Mononuclear cell (primary cell): Measurements from ENCODE around the gene RXFP1. TPM values are rescaled to one million over a fixed set of nuclear protein-coding genes. Genes with fewer than 3 reads are reported as not detected.

Experiments used
- H3K27me3 ChIP-seq: 2 replicates; pipeline ENCODE4 v1.6.0; 2011; ENCODE audit warnings: low read length, control low read depth; ENCODE audit not compliant: insufficient read depth
- H3K4me1 ChIP-seq: 2 replicates; pipeline ENCODE4 v1.5.1; 2011; ENCODE audit warnings: mild to moderate bottlenecking, low read length, control low read depth; ENCODE audit not compliant: insufficient read depth
- H3K4me3 ChIP-seq: 2 replicates; pipeline ENCODE4 v1.5.1; 2011; ENCODE audit warnings: mild to moderate bottlenecking, low read length, moderate library complexity
- H3K9me3 ChIP-seq: 2 replicates; pipeline ENCODE4 v1.5.1; 2011; ENCODE audit warnings: low read depth, mild to moderate bottlenecking, control low read depth, low read length
- total RNA-seq: library from RNA; depleted of rRNA; stranded (reverse); fragments of >200 nt; gene quantifications from one replicate; pipeline ENCODE4 v1.2.3, GENCODE V29; 2012

RXFP1 gene
- total RNA-seq, 1 donor, result not detected

- no peak overlapping the region for H3K4me3 ChIP-seq
- no peaks in the 10 kb centered on the region for H3K27me3 ChIP-seq
- H3K9me3 ChIP-seq, result no peaks in the 10 kb centered on the region
- peaks cover 12% of the 10 kb centered on the region for H3K4me1 ChIP-seq
Measured at GRCh38 chr4:158534727-158535126, 13.0 kb downstream of the RXFP1 start.

DNA sequence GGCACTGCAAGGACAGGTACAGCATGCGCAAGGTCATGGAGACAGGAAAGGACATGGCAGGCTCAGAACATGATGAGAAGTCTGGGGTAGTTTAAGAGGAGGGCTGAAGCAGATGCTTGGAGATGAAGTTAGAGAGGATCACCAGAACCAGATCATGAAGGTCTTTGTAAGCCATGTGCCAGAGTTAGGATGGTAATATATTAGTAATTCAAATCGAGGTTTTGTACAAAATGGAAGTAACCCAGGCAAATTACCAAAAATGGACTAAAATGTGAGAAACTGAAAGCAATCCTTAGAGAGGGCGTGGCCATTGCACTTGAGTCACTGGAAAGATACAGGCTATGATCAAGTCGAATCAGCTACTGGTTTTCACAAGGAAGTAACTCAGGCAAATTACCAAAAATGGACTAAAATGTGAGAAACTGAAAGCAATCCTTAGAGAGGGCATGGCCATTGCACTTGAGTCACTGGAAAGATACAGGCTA, 13.5 kb downstream of the RXFP1 start:
- no peak overlapping the region for H3K4me3 ChIP-seq
- no peaks in the 10 kb centered on the region for H3K27me3 ChIP-seq
- no peaks in the 10 kb centered on the region for H3K9me3 ChIP-seq
- H3K4me1 ChIP-seq, result peaks cover 12% of the 10 kb centered on the region

DNA sequence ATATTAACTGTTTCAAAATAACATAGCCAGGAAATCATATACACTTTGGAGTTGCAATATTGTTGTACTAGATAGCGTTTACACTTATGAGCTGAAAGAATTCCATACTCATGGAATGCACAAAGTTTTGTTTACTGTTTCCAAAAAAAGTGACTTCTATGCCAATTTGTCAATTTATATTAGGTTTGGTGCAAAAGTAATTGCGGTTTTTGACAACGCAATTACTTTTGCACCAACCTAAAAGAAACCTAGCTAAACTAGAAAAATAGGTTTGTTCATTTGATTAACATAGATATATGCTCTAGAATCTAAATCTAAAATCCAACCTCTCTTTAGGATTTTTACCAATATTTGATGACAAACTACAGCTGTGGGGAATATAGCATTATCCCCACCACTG, 15.2 kb downstream of the RXFP1 start:
- Histone ChIP-seq H3K27me3 (no peaks in the 10 kb centered on the region), H3K4me1 (peaks cover 12% of the 10 kb centered on the region), H3K4me3 (no peak overlapping the region), H3K9me3 (no peaks in the 10 kb centered on the region)

- no peaks in the 10 kb centered on the region for H3K9me3 ChIP-seq
- no peaks in the 10 kb centered on the region for H3K27me3 ChIP-seq
- no peak overlapping the region for H3K4me3 ChIP-seq
- peaks cover 20% of the 10 kb centered on the region for H3K4me1 ChIP-seq
Measured at GRCh38 chr4:158538176-158538575, 16.5 kb downstream of the RXFP1 start.

DNA sequence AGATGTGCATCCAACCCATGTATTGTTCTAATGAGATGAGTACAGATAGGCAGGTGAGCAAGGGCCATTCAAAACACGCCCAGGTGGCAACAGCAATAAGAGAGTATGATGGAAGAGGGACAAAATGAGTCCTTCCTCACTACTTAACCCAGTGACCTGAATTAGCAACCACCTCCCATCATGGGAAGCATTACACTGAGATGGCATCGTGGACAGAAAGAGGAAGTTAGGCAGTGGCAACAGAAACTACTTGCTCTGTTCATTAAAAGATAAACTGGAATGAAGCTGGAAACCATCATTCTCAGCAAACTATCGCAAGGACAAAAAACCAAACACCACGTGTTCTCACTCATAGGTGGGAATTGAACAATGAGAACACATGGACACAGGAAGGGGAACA, 17.2 kb downstream of the RXFP1 start:
- Histone ChIP-seq H3K4me3 (no peak overlapping the region), H3K4me1 (peaks cover 23% of the 10 kb centered on the region), H3K27me3 (no peaks in the 10 kb centered on the region), H3K9me3 (no peaks in the 10 kb centered on the region)

GRCh38 chr4:158540125-158540907, 18.6 kb downstream of the RXFP1 start:
- H3K9me3 ChIP-seq, result no peaks in the 10 kb centered on the region
- peaks cover 23% of the 10 kb centered on the region for H3K4me1 ChIP-seq
- no peak overlapping the region for H3K4me3 ChIP-seq
- H3K27me3 ChIP-seq, result no peaks in the 10 kb centered on the region

GRCh38 chr4:158541506-158541905, 19.8 kb downstream of the RXFP1 start:
- H3K27me3 ChIP-seq, result no peaks in the 10 kb centered on the region
- peaks cover 23% of the 10 kb centered on the region for H3K4me1 ChIP-seq
- no peak overlapping the region for H3K4me3 ChIP-seq
- H3K9me3 ChIP-seq, result no peaks in the 10 kb centered on the region

DNA sequence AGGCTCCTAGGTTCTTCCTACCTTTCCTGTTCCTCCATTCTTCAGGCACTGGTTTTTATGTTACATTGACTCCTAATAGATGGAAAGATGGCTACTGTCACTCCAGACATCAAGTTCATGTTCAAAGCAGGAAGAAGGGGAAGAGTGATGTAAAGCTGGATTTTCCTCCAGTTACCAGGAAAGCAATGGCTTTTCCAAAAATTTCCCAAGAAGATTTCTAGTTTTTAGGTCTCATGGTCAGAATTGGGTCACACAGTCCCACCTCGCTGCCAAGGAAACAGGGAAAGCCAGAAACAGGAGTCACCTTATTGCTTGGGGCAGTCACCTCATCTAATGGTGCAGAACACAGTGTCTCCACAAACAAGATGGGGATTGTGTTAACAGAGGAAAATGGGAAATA, 21.5 kb downstream of the RXFP1 start:
- H3K27me3 ChIP-seq, result no peaks in the 10 kb centered on the region
- H3K4me1 ChIP-seq, result peaks cover 20% of the 10 kb centered on the region
- no peak overlapping the region for H3K4me3 ChIP-seq
- H3K9me3 ChIP-seq, result no peaks in the 10 kb centered on the region

- peaks cover 11% of the 10 kb centered on the region for H3K4me1 ChIP-seq
- H3K4me3 ChIP-seq, result no peak overlapping the region
- H3K27me3 ChIP-seq, result no peaks in the 10 kb centered on the region
- H3K9me3 ChIP-seq, result no peaks in the 10 kb centered on the region
Measured at GRCh38 chr4:158544141-158544540, 22.5 kb downstream of the RXFP1 start.

GRCh38 chr4:158553364-158553763, 31.7 kb downstream of the RXFP1 start:
- no peak overlapping the region for H3K4me3 ChIP-seq

GRCh38 chr4:158560284-158560683, 38.6 kb downstream of the RXFP1 start:
- H3K4me3 ChIP-seq, result no peak overlapping the region
- no peaks in the 10 kb centered on the region for H3K27me3 ChIP-seq
- no peaks in the 10 kb centered on the region for H3K4me1 ChIP-seq
- H3K9me3 ChIP-seq, result no peaks in the 10 kb centered on the region

More at GRCh38 chr4:158553364-158553763, 31.7 kb downstream of the RXFP1 start:
- H3K9me3 ChIP-seq, result no peaks in the 10 kb centered on the region
- H3K4me1 ChIP-seq, result no peaks in the 10 kb centered on the region
- no peaks in the 10 kb centered on the region for H3K27me3 ChIP-seq

- Histone ChIP-seq H3K27me3 (no peaks in the 10 kb centered on the region), H3K4me3 (no peak overlapping the region), H3K9me3 (no peaks in the 10 kb centered on the region), H3K4me1 (no peaks in the 10 kb centered on the region)
Measured at GRCh38 chr4:158566860-158567259, 45.2 kb downstream of the RXFP1 start.

DNA sequence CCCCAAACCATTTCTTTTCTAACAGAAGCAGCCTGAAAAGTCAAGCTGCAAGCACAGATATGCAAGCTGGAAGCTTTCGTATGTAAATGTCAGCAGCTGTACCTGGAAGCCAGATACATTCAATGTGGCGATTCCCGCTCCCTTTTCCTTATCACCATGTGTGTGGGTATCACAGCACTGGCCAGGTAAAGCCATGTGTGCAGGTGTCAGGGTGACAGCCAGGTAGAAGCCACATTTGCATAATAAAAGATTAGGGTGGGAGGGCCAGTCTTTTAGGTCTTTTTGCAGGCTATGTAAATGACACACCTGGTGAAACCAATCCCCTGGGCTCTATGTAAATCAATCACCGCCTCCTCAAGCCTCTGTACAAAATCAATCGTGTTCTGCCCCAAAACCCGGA, 50.1 kb downstream of the RXFP1 start:
- no peak overlapping the region for H3K4me3 ChIP-seq
- H3K27me3 ChIP-seq, result no peaks in the 10 kb centered on the region
- no peaks in the 10 kb centered on the region for H3K4me1 ChIP-seq
- H3K9me3 ChIP-seq, result no peaks in the 10 kb centered on the region

GRCh38 chr4:158572608-158573007, 50.9 kb downstream of the RXFP1 start:
- Histone ChIP-seq H3K9me3 (no peaks in the 10 kb centered on the region), H3K4me3 (no peak overlapping the region)

GRCh38 chr4:158578476-158578875, 56.8 kb downstream of the RXFP1 start:
- no peaks in the 10 kb centered on the region for H3K4me1 ChIP-seq
- H3K9me3 ChIP-seq, result no peaks in the 10 kb centered on the region
- no peak overlapping the region for H3K4me3 ChIP-seq
- no peaks in the 10 kb centered on the region for H3K27me3 ChIP-seq

More at GRCh38 chr4:158572608-158573007, 50.9 kb downstream of the RXFP1 start:
- H3K27me3 ChIP-seq, result no peaks in the 10 kb centered on the region
- H3K4me1 ChIP-seq, result no peaks in the 10 kb centered on the region

DNA sequence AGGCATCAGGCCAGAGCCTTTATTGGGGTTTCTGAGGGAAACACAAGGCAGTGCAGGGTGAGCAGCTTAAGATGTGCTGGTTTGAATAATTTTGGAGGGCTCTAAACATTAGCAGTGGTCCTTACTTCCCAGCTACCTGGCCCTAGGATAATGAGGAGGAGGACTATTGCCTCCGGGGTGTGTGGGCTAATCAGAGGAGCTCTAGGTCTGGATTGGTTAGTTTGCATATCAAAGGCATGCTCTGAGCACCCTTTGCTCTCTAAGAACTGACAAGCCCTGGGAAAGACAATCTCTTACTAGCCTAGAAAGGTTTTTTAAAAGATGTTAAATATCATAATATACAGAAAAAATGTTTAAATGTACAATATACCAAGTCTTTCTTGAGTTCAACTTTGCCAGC, 58.4 kb downstream of the RXFP1 start:
- H3K9me3 ChIP-seq, result no peaks in the 10 kb centered on the region
- no peaks in the 10 kb centered on the region for H3K27me3 ChIP-seq
- H3K4me1 ChIP-seq, result no peaks in the 10 kb centered on the region
- H3K4me3 ChIP-seq, result no peak overlapping the region
